Prostate gland (tissue), 2 donors: ENCODE measurements around the gene HDHD5.

Experiments
- CTCF ChIP-seq, 4 experiments: fragments of 200-600 bp in 2 of 4; fragments of 450-650 bp in 2 of 4; sonication (generic) in 2 of 4; IDR thresholded peaks; 1 replicate in 3 of 4; 2 replicates in 1 of 4; pipeline ENCODE4 v1.5.1; 2016 to 2019; ENCODE audit warnings: antibody characterized with exemption in 4 of 4, mild to moderate bottlenecking in 2 of 4, moderate library complexity in 2 of 4
- POLR2A ChIP-seq: fragments of 450-650 bp; IDR thresholded peaks from one replicate; pipeline ENCODE4 v1.6.1; 2016; ENCODE audit warnings: antibody characterized with exemption, mild to moderate bottlenecking

GRCh38 chr22:17159504-17159951 is 451 bp upstream of the HDHD5 start:
- TF ChIP-seq CTCF (IDR thresholded peaks at IDR 0.05) (no peak), POLR2A (no peak)
